ENCODE data around the gene ACVRL1.

ACVRL1 gene

DNA sequence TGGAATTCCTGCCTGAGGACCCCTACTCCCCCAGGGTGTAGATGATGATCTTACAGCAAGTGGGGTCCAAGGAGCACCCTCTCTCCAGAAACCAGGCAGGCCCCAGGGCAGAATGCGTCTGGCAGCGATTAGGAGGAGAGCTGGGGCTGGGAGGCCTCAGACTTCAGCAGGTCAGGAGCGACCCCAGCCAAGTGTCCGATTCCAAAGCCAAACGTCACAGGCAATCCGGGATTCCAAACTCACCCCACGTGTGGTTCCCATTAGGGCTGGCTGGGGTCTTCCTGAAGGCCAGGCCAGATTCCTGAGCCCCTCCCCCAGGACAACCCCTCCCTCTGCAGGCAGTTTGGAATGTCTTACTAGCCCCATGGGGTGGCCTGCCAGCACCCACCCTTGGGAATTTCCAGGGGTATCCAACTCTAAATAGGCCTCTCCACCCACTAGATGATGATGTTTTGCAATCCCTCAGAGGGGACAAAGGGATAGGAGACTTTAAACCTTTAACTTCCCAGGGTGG is 41.5 kb upstream of the ACVRL1 start:
- no peak overlapping the region for H3K4me3 ChIP-seq (ENCODE audit: low read length)
- TF ChIP-seq, protein P1, sequence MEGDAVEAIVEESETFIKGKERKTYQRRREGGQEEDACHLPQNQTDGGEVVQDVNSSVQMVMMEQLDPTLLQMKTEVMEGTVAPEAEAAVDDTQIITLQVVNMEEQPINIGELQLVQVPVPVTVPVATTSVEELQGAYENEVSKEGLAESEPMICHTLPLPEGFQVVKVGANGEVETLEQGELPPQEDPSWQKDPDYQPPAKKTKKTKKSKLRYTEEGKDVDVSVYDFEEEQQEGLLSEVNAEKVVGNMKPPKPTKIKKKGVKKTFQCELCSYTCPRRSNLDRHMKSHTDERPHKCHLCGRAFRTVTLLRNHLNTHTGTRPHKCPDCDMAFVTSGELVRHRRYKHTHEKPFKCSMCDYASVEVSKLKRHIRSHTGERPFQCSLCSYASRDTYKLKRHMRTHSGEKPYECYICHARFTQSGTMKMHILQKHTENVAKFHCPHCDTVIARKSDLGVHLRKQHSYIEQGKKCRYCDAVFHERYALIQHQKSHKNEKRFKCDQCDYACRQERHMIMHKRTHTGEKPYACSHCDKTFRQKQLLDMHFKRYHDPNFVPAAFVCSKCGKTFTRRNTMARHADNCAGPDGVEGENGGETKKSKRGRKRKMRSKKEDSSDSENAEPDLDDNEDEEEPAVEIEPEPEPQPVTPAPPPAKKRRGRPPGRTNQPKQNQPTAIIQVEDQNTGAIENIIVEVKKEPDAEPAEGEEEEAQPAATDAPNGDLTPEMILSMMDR (IDR thresholded peaks at IDR 0.05; ENCODE audit: insufficient read depth, low read depth, low read length, missing control alignments): no peak
- DNase-seq (ENCODE audit: low read depth): no peak

DNA sequence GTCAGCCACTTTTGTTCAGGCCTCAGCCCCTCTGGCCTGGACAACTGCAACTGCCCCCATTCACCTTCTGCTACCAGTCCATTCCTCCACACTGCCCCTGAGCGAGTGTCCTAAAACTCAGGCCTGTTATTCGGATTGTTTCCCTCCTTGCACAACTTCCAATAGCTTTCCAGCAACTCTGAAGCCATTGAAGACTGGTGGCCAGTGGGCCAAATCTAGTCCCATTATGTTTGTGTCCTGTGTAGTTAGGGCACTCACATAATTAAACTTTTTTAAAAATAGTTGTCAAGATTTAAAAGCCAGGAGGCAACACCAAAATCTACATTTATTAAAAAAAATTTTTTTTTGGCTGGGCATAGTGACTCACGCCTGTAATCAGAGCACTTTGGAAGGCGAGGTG is 41.0 kb upstream of the ACVRL1 start:
- DNase-seq (ENCODE audit: low read depth): no peak
- no peak overlapping the region for H3K4me3 ChIP-seq (ENCODE audit: low read length)
- TF ChIP-seq, protein P1 (IDR thresholded peaks at IDR 0.05; ENCODE audit: insufficient read depth, low read depth, low read length, missing control alignments): no peak

DNA sequence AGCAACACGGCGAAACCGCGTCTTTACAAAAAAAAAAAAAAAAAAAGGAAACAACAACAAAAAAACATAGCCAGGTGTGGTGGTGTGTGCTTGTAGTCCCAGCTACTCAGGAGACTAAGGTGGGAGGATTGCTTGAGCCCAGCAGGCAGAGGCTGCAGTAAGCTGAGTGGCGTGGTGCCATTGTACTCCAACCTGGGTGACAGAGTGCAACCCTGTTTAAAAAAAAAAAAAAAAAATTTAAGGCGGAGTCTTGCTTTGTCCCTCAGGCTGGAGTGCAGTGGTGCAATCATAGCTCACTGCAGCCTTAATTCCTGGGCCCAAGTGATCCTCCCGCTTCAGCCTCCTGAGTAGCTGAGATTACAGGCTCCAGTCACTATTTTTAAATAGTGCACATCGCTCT is 40.5 kb upstream of the ACVRL1 start:
- no peak overlapping the region for H3K4me3 ChIP-seq (ENCODE audit: low read length)
- no peak for DNase-seq (ENCODE audit: low read depth)
- TF ChIP-seq, protein P1 (IDR thresholded peaks at IDR 0.05; ENCODE audit: insufficient read depth, low read depth, low read length, missing control alignments): no peak

DNA sequence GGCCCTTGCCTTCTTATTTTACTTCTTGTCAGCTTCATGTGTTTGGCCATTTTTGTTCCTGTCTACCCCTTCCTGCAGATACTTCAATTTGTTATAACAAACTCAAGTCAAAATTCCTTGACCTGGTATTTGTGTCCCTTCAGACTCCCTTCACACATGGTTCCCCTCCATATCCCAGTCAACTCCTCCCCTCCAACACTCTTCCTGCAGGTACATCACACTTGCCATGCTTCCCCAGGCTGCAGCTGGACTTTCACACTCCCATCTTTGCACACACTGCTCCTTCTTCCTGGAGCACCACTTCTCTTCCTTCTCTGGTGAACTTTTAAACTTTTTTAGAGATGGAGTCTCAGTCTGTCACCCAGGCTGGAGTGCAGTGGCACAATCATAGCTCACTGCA is 39.9 kb upstream of the ACVRL1 start:
- TF ChIP-seq, protein P1 (IDR thresholded peaks at IDR 0.05; ENCODE audit: insufficient read depth, low read depth, low read length, missing control alignments): no peak
- no peak overlapping the region for H3K4me3 ChIP-seq (ENCODE audit: low read length)
- no peak for DNase-seq (ENCODE audit: low read depth)

DNA sequence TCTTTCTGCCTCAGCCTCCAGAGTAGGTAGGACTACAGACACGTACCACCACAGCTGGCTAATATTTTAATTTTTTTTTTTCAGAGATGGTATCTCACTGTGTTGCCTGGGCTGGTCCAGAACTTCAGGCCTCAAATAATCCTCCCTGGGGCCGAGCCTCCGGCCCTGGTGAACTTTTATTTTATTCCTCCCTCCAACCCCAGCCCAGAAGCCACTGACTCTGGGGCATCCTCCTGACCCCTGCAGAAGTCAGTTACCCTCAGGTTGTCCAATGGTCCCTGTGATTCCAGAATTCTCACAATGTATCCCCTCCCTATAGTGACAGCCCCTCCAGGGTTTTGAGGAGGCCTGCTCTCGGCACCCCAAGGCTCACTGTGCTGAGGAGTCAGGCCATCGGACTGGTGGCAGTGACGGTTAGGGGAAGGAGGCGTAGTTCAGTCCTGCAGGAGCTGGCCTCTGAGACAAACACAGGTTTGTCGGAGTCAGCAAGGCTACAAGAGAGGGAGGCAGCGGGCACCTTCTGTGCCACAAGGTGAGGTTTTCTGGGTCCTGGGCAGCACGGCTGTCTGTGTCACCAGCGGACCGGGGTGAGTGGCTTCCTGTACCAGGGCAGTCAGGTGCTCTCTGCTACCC is 39.4 kb upstream of the ACVRL1 start:
- no peak for DNase-seq (ENCODE audit: low read depth)
- TF ChIP-seq, protein P1 (IDR thresholded peaks at IDR 0.05; ENCODE audit: insufficient read depth, low read depth, low read length, missing control alignments): no peak
- H3K4me3 ChIP-seq (ENCODE audit: low read length): no peak overlapping the region

DNA sequence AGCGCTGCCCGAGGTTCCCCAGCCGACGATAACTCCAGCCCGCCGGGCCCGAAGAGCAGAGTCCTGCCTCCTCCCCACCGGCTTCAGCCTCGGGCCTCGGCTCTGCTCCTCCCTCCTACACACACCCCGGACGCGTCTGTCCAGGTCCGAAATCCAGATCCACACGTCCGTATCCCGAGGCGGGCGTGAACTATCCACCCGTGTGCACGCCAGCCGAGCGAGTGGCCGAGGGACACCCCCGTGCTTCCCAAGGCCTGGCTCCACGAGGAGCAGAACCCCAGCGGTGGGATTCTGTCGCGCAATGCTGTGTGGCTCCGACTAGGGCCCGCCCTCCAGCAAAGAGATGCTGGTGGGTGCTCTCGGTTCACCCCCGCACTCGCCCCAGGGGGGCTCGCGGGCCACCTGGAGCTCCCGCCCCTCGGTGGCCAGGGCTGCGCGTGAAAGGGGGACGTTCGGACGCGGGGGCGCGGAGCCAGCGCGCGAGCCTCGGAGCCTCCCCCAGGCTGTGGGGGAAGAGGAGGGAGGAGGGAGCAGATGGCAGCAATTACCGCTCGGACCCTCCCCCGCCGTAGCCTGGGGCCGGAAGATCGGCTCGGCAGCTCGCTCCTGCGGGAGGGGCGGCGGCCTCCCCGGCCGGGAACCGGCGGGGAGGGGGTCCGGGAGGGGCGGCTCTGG is 38.3 kb upstream of the ACVRL1 start:
- no peak for DNase-seq (ENCODE audit: low read depth)
- TF ChIP-seq, protein P1 (IDR thresholded peaks at IDR 0.05; ENCODE audit: insufficient read depth, low read depth, low read length, missing control alignments): no peak
- H3K4me3 ChIP-seq (ENCODE audit: low read length): no peak overlapping the region
